GM11168 (cell line): ENCODE results near the gene MYO1H.
"Not testable (repeated sequence)": the region's sequence is repeated elsewhere in the genome, so short reads cannot be mapped to it uniquely, and the experiment has no call there.

Source experiments
- in situ Hi-C: fragments of 300-500 bp; cut with MboI; formaldehyde crosslinking; loops from one replicate; pipeline ENCODE4 v1.12.0; 2022; ENCODE audit warnings: low sequenced_read_pairs; ENCODE audit not compliant: unreplicated experiment

The MYO1H gene

GRCh38 chr12:109466305-109466704 is 118.6 kb downstream of the MYO1H start:
- in situ Hi-C loops, result no loop called here

- in situ Hi-C loops, result no loop called here
These were observed 119.1 kb downstream of the MYO1H start for GRCh38 chr12:109466821-109467220.

DNA sequence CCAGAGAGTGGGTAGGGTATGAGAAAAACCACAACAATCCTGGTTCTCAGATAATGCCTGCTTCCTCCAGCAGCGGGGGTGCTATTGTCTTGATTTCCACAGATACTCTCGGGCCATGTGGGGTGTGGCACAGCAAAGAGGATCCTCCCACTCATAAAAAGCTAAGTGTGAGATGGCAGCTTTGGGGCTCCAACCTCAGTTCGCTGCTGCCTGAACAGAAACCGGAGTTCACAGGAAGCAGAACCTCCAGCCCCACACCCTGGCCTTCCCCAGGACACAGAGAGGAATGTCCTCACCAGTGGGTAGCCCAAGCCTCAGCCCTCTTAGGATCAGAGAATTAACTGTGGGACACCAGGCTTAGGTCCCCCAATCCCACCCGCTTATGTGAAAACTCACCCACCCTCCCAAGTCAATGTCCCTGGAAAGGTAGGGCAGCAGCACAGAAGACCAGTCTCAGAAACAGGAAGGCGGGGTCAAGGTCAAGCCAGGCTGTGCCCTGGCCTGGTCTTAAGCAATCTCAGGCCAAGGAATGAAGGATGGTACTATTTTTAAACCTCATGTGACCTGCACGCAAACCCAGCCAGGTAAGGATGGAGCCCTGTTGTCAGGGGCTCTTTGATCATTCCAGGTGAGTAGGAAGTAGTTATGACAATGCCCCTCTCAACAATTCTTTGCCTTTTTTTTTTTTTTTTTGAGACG is 120.4 kb downstream of the MYO1H start:
- in situ Hi-C loops, result no loop called here

- in situ Hi-C loops, result no loop called here
These were observed 121.8 kb downstream of the MYO1H start for GRCh38 chr12:109469517-109469916.

GRCh38 chr12:109473006-109473405 is 125.3 kb downstream of the MYO1H start:
- in situ Hi-C loops, result no loop called here

- in situ Hi-C loops, result not testable (repeated sequence)
These were observed 126.0 kb downstream of the MYO1H start for GRCh38 chr12:109473526-109474270.

DNA sequence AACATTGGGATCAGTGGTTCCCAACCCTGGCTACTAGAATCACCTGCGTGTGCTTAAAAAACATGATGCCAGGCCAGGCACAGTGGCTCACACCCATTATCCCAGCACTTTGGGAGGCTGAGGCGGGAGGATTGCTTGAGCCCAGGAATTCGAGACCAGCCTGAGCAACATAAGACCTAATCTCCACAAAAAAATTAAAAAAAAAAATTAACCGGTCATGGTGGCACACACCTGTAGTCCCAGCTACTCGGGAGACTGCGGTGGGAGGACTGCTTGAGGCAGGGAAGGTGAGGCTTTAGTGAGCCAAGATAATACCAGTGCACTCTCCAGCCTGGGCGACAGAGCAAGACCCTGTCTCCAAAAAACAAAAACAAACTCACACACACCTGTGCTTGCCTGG is 127.4 kb downstream of the MYO1H start:
- in situ Hi-C loops, result no loop called here

- in situ Hi-C loops, result no loop called here
These were observed 128.5 kb downstream of the MYO1H start for GRCh38 chr12:109475993-109476806.

- in situ Hi-C loops, result no loop called here
These were observed 129.1 kb downstream of the MYO1H start for GRCh38 chr12:109476807-109477184.

DNA sequence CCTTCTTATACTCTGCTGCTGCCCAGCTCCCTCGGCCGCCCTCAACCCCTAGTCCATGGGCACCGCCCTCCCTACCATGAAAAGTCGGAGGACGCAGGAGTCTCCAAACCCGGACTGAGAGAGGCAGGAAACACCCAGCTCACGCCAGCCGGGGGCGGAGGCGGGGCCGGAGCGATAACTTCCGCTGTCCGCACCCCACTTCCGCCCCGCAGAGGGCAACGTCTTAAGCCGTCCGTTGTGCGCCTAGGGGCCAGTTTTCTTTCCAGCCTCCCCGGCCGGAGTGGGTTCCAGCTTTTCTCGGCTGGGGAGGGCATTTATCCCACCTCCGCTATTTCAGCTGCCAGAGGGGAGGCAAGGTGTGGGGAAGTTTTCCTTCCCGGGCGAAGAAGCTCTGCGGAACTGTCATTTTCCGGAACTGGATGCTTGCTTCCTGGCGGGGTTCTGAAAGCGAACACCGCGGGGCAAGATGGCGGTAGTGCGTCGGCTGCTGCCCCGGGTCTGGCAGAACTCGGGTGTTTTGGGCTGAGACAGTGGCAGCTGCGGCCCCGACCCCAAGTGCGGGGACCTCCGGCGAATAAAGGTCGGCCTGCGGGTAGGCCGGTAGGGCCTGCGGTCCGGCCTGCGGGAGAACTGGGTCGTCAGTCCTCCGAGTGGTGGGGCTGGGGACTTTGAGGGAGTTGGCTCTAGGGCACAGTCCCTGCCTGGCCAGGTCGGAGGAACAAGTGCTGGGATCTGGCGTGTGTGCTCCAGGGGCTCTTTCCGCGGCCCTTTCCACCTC is 129.7 kb downstream of the MYO1H start, which contains the start of the genes KCTD10 and UBE3B:
KCTD10 (minus strand) TSS at position 116 of the 778 bp plus-strand sequence; CDS start at position 78, 38 bp downstream.
UBE3B (plus strand) TSS at position 450 of the 778 bp plus-strand sequence. CDS start 5,918 bp downstream, outside the sequence.
- in situ Hi-C loops, result no loop called here

DNA sequence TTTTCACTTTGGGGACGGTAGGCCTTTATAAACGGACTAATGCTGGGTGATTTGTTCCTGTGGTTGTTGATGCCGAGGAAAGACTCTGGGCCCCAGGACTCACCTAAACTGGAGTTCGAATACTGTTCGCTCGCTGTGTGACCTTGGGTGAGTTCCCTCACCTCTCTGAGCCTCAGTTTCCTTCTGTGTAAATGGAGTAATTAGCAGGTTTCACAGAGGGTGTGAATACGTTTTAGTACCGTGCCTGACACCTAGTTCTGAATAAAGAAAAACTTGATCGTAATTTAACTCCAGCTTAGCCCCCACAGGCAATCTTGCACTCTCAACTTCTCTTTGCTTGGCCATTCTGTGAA is 130.2 kb downstream of the MYO1H start:
- in situ Hi-C loops, result no loop called here

DNA sequence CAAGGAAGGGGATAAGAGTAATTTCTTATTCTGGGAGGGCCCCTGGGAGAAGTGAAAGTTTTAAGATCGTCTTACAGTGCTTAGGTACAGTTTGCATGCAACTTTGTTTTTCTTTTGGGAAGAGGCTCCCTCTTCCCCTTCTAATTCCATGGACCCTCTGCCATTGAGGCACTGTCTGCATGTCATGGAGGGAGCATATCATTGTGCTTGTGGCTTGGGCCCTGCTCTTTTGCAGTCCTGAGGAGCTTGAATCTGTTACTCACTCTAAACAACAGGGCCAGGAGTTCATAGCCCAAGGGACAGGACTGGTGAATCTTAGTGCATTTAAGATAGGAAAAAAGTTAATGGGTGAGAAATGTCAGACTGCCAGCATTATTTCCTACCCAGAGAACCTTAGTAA is 132.1 kb downstream of the MYO1H start:
- in situ Hi-C loops, result no loop called here

GRCh38 chr12:109480356-109480755 is 132.7 kb downstream of the MYO1H start:
- in situ Hi-C loops, result no loop called here

DNA sequence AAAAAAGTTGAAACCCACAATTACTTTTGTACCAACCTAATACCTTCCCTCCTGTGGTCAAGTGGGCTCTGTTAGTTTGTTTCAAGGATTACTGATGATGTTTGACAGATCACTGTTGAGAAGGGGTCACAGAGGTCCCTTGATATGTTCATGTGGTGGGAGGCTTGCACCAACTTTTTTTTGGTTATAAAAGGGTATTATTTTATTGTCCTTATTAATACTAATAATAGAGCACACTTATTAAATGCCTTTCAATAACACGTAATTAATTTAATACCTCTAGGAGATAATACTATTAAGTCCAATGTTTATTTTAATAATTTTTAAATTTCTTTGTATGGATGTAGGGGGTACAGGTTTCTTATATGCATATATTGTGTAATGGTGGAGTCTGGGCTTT is 134.2 kb downstream of the MYO1H start:
- in situ Hi-C loops, result no loop called here

- in situ Hi-C loops, result no loop called here
These were observed 134.8 kb downstream of the MYO1H start for GRCh38 chr12:109482491-109482890.

DNA sequence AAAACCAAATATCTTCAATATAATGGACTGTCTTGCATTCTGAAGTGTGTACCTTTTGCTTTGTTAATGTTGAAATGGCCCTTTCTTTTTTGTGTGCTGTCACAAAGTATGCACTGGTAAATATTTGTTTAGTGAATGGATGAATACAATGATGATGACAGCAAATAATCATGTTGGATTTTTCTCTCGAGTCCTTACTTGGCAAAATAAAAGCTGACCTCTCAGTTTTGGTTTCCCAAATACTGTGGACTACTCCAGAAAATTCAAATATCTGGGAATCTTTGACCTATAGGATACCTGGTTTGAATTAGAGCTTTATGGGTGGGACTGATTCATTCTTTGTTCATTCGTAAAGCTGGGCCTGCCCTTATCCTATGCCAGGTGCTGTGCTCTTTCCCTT is 135.2 kb downstream of the MYO1H start:
- in situ Hi-C loops, result no loop called here

DNA sequence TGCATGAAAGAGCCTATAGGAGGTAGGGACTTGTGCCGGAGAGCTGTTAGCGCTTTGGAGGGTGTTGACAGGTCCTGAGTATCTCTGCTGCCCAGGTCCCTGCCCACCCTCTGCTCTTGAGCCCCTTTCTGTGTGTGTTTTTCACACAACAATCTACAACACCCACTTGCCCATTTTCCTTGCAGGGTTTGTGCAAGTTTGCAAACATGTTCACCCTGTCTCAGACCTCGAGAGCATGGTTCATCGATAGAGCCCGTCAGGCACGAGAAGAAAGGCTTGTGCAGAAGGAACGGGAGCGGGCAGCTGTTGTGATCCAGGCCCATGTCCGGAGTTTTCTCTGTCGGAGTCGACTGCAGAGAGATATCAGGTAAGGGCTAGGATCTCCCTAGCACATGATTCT is 135.6 kb downstream of the MYO1H start:
- in situ Hi-C loops, result no loop called here

- in situ Hi-C loops, result no loop called here
These were observed 137.5 kb downstream of the MYO1H start for GRCh38 chr12:109485201-109485600.

DNA sequence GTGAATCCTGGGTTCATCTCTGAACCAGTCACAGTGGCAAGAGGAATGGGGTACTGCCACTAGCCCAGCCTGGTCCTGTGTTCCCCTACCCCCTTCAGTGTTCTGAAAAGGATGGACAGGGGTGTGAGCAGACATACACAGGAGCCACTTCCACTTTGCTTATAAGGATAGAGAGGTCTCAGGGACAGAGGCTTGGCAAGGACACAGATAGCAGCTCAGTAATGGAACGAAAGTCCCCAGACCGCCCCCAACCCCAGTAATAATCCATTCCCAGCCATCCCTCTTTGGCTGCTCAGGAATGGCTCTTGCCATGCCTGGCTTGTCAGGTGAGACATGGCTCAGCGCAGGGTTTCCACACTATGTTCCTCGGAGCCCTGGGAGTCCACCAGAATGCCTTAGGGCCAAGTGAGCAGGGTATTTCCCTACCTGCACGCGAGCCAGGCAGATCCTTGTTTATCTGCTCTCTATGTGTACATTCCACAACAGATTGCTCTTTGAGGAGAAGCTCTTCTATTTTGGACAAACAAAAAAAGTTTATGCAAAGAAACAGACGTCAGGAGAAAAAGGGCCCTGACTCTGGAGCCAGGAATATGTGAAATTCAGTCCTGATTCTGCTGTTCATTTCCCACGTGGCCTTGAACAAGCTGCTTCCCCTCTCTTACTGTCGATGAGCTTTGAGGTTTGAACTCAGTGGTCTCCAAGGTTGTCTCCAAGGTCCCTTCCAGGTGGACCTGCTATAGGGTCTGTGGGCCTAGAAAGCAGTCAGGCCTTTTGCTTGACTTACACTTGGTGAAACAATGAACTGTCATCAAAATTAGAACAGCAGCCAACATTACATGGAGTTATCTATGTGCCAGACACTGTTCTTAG is 139.7 kb downstream of the MYO1H start:
- in situ Hi-C loops, result no loop called here
